GM19193 (cell line): ENCODE measurements around the gene SYNJ2.

Experiments
- POLR2A ChIP-seq: IDR thresholded peaks from 4 replicates; pipeline ENCODE4 v1.6.1; 2011; ENCODE audit not compliant: insufficient read depth, insufficient read length; ENCODE audit errors: extremely low read depth

Gene SYNJ2

DNA sequence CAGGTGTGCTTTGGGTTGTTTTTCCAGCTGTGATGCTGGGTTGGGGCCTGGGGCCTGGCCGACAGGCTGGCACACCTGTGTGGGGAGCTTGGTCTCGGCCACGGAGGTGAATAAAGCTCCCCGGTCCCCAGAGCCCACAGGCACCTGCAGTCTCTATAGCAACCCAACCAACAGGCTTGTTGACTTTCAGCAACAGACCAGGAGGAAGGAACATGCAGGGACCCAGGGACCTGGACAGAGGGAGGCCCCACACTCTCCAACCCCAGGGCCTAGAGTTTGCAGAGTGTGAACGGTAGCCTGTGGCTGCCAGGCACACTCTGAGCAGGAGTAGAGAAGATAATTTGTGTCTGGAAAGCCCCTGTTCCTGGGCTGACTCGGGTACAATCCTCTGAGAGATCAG is 14.6 kb upstream of the SYNJ2 start:
- TF ChIP-seq POLR2A: no peak

GRCh38 chr6:157967486-157967885 is 14.2 kb upstream of the SYNJ2 start:
- TF ChIP-seq POLR2A: no peak

DNA sequence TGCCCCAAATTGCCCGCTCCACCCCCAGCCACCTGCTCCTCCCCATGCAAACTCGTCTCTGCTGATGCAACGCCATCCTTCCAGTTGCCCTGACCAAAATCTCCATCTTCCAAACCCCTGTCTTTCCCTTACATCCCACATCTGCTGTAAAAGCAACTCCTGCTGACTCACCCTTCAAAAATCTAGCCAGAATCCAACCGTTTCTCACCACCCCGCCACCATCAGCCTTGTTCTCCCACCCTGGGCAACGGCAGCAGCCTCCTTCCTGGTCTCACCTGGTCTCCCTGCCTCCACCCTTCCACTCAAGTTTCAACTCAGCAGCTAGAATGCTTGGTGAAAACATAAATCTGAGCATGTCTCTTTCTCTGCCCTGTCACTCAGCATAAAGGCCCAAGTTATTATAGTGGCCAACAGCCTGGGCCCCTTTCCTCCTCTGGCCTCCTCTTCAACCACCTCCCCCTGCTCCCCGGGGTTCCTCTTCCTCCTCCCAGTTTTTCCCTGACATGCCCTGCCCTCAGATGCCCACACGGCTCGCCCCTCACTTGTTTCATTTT is 7.2 kb upstream of the SYNJ2 start:
- TF ChIP-seq POLR2A: no peak

DNA sequence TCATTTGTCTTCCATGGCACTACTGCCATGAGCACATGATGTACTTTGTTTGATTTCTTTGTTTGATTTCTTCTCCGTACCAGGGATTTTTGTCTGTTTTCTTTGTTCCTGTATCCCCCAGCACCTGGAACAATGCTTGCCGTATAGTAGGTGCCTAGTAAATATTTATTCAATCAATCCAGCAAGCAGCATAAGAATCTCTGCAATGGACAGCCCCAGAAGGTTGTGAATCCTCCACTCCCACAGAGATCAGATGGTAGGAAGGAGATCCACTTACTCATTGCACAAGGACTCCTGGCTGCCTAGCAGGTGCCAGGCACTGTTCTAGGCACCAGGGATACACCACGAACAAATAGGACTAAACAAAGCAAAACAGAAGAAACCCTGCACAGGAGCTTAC is 6.7 kb upstream of the SYNJ2 start:
- TF ChIP-seq POLR2A: no peak

DNA sequence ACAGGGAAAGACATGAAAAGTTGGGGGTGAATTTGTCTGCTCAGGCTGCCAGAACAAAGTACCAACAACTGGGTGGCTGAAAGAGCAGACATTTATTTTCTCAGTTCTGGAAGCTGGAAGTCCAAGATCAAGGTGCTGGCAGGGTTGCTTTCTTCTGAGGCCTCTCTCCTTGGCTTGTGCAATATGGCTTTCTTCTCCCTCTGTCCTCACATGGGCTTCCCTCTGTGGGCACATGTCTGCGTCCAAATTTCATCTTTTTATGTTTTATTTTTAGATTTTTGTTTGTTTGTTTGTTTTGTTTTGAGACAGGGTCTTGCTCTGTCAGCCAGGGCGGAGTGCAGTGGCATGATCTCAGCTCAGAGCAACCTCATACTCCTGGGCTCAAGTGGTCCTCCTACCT is 6.2 kb upstream of the SYNJ2 start:
- no peak for TF ChIP-seq POLR2A

GRCh38 chr6:157976345-157977175 is 5.1 kb upstream of the SYNJ2 start:
- TF ChIP-seq POLR2A: no peak

DNA sequence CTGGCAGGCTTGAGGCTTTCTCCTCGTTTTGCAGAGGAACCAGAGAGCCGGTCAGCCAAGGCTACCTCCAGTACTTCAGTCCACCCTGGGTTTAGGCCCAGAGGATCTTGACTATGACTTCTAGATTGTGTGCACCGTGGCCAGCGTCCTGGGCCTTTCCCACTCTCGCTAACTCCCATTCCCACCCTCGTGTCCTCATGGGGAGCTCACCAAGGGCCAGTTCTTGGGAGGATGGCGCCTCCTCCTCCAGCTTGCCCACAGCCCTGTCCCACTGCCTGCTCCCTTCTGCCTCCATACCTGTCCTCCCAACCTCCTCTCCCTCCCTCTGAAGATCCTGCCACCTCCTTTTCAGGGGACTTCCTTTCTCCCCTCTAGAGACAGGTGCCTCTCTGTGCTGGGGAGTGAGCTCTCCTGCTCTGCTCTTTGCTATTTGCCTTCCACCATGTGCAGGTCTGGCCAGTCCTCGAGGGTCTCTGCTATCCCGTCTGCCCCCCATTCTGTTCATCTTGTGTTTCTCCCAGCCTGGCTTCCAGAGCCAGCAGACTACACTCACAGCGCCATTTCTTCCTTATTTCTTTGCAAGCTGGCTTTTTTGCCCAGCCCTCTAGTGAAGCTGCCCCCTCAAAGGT is 4.4 kb upstream of the SYNJ2 start:
- TF ChIP-seq POLR2A: no peak

DNA sequence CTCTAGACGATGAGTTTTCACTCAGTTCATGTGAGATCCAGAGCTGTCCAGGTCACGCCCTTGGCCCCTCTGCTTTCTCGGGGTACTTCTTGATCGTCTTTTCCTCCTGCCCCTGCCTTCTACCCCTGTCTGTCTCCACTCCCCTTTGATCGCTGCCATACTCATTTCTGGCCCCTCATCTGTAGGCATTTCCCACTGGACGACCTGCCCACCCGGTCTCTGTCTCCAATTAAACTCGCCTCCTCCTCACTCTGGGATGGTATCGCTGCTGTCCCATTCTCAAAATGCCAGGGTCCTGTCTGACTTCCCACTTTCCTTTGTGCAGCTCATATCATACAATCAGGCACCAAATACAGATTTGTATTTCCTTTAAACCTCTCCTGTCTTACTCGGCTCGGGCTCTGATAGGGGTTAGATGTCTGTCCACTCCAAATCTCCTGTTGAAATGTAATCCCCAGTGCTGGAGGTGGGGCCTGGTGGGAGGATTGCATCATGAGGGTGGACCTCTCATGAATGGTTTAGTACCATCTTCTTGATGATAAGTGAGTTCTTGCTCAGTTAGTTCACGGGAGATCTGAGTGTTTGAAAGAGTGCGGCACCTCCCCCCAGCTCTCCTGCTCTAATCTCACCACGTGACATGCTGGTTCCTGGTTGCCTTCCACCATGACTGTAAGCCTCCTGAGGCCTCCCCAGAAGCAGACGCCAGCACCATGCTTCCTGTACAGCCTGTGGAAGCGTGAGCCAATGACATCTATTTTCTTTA is 3.5 kb upstream of the SYNJ2 start:
- TF ChIP-seq POLR2A: no peak

- no peak for TF ChIP-seq POLR2A
Observed at GRCh38 chr6:157980288-157981131, 1.2 kb upstream of the SYNJ2 start.

DNA sequence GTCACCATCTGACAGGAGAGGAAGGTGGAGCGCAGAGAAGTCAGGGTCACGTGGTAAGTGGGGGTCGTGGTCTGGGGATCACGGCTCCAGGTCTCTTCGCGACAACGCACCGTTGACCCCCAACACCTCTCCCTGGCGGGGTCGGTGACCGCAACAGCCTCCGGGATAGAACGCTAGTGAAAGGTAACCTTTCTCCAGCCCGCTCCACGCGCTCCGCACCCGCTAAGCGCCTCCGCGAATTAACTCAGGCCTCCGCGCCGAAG is 600 bp upstream of the SYNJ2 start:
- TF ChIP-seq POLR2A: no peak

DNA sequence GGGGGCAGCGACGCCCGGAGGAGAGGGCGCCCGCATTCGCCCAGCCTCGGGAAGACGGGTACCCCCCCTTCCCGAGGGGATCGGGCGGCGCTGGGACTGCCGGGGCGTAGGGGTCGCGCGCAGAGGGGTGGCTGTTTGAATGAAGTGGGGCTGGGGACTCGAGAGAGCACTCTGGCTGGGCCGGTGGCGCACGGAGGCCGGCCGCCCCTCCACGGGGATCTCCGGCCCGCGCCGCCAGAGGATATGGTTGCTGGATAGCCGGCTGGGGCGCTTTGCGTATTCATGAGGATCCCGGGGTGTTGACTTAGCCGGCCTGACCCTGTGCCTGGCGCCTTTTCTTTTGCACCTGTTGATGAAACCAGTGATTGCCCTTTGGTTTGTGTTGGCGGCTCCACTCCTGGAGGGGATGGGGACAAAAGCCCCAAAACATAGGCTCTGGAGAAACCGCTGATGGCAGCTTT is 469 bp downstream of the SYNJ2 start:
- TF ChIP-seq POLR2A: no peak

DNA sequence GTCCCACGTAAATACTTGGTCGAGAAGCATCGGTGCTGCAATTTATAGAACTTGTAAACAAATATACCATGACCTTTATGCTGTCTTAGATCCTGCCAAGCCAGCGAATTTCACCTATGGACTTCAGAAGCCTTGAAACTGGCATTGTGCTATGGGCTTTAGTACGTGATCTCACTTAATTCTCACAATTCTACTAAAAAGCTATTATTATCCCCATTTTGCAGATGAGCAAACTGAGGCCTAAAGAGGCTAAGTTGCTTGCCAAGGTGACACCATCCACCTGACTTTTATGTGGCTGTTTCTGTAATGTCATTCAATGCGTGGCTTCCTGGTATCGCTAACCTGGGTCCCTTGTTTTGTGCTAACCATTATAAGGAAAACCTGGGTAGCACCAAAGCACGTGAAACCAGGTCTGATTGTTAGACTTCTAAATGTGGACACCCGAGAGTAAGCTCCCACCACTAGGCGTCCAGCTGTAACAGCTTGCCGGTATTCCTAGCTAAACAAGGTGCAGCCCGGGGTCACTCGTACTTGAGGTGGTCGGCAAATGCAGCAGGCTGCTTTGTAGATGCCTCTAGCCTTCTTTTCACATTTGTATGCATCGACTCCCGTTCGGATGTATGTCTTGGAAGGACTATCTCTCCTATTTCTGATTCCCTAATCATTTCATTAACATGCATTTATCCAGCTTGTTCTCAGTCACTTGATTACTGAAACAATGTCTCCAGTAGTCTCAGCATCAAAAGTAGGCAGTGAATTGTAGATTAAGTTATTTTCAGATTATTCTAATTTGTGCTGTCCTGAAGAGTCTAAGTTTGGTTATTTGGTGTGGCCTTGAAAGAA is 1.1 kb downstream of the SYNJ2 start:
- TF ChIP-seq POLR2A: no peak

DNA sequence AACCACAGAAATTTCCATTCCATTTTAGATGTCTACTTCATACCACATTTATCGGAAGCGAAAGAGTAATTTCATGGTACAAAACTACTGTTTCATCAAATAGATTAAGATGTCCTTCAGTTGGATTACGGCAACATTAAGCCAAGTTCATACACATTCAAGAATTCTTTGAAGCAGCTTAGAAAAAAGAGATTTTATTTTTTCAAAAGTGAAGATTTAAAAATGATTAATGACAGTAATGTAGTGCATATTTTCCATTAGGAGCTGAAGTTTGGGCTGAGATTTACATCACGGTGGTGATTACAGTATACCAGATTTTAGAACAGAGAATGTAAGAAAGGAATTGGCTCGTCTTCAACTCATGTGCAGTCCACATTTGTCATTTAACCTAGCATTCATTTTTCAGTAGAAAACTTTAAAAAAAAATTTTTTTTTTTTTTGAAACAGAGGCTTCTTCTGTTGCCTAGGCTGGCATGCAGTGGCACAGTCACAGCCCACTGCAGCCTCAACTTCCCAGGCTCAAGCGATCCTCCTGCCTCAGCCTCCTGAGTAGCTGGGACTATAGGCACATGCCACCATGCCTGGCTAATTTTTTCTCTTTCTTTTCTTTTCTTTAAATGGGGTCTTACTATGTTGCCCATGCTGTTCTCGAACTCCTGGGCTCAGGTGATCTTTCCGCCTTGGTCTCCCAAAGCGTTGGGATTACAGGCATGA is 1.9 kb downstream of the SYNJ2 start:
- TF ChIP-seq POLR2A: no peak
